GM11168 (cell line): ENCODE data around the gene GALNT10.

Experiments
- in situ Hi-C: fragments of 300-500 bp; cut with MboI; formaldehyde crosslinking; loops from one replicate; pipeline ENCODE4 v1.12.0; 2022; ENCODE audit warnings: low sequenced_read_pairs; ENCODE audit not compliant: unreplicated experiment

The GALNT10 gene

DNA sequence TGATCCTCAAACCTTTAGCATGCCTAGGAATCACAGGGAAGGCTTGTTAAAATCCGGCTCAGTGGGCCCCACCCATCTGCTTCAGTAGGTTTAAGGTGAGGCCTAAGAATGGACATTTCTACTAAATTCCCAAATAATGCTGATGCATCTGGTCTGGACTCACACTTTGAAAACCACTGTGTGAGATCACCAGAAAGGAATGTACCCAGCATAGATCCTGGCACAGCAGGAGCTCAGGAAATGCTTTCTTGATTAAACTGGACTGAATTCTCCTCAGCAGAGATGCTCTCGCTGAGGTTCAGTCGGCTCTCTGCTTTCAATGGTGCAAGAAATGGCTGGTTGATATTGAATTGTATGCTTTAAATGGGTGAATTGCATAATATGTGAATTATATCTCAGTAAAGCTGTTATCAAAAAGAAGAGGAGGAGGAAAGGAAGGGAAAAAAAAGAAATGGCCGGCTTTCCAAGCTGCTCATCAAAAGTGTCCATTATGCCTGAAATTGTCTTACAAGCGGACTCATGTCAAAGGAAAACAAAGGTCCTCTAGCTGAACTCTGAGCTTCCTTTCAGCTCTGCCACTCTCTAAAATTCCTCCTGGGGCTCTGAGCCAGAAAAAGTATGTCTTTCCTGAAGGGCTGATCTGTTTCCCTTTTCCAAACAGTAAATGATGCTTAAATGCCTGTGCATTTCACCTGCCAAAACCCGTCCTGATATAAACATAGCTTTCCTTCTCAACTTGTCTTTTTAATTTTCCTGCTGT lies 177.7 kb downstream of the GALNT10 start:
- in situ Hi-C loops = no loop called here

DNA sequence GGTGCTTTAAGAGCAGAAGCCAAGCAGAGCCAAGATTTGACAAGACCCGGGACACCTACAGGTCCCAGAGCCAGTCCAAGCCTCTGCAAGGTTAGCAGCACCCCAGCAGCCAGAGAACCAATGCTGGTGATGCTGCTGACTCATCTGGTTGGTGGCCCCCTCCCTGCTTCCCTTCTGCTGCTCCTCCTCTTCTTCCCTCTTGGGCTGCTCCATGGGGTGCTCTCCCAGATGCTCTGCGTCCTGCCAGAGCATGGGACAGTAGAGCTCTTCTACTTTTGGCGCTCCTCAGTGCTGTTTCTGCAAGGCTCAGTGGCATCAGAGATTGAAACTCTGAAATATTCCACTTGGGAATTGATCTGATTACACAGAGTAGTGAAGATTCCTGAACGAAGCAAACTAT lies 179.1 kb downstream of the GALNT10 start:
- in situ Hi-C loops = no loop called here

DNA sequence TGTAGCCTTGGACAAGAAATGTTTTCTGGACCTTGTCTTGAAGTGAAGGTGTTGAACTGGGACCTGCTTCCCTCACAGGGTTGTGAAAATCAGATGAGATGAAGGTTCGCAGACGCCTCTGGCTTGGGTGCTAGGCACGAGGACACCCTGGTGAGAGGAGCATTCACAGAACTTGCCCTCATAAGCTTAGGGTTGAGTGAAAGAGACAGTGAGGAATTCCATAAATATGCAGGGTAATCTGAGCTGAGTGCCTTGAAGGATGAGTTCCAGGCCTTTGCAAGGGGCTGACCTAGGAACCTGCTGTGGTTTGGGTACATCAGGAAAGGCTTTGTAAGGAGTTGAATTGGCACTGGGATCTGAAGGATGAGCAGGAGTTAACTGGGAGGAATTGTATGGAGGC lies 179.6 kb downstream of the GALNT10 start:
- in situ Hi-C loops = no loop called here

DNA sequence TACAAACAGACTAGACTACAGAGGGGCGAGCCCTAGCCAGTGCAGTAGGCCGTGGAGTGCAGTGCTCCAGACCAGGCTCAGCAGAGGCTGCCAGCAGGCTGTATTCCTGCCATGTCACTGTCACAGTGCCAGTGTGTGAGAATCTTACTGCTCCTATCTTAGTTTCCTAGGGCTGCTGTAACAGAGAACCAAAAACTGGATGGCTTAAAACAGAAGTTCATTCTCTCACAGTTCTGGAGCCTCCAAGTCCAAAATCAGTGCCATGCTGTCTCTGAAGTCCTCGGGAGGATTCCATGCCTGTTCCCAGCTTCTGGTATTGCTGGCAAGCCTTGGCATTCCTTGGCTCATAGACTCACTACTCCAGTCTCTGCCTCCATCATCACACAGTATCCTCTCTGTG lies 180.3 kb downstream of the GALNT10 start:
- in situ Hi-C loops = no loop called here

DNA sequence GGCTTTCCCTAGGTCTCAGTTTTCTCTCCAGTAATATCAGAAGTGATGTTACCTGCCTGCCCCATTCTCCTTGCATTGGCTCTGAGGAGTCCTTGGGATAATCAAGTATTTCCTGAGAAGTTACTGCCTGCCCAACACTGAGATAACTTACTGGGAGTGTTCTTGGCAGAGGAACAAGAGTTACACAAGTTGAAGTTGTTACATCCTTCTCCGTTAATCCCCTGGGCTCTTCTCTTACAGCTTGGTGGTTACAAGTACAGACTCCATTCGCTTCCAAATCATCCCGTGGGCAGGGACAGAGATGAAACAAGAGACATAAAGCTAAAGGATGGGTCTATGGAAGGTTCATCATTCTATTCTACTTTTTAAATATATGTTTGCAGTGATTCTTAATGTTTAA lies 181.2 kb downstream of the GALNT10 start:
- in situ Hi-C loops = no loop called here

DNA sequence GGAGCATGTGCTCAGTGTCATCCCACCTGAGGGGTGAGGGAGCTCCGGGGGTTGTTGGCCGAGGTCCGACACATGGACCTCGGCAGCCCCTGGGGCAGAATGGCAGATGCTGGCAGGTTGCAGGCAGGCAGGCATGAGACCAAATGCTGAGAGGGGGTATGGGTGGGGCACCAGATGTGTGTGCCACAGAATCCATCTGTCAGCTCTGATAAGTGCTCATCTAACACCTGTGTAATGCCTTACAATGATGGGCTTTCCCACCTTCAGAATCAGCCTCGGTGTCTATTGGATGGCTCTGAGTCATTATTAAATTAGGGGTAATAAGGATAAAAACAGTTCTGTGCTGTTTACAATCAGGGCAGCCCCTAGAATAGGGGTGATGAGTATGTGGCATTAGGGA lies 182.1 kb downstream of the GALNT10 start:
- in situ Hi-C loops = no loop called here

DNA sequence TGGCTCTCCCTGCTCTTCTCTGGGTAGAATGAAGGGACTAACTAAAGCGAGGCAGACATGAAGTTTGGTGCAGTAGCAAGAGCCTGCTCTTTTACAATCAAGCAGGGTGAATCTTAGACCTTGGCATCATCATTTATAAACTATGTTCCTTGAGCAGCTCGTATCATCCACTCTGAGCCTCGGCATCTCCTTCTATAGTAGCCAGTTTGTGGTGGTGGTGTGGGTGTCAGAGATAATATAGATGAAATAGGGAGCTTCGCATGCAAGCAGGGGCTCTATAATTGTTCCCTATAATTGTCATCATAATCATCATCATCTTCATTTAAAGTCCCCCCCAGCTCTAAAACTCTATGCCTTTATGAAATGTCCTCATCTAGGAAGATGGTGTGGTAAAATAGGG lies 182.8 kb downstream of the GALNT10 start:
- in situ Hi-C loops = no loop called here

DNA sequence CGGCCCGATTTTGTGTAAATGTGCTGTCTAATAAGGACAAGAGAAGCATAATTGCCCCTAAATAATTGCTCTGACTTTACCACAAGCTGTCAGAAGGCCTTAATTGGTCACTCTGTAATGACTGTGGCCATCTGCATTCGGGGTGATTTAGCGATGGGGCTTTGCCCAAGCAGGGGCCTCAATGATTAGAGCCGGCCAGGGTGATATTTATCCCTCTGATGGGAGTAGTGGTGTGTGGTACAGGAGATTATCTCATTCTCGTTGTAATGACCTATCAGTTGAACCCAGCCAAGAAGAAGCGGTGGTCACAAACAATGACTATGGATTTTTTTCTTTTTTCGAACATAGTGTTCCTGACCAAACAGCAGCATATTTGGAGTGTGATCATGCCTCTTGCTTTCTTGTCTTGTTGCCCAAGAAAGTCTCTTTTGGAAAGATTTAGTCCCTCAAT lies 183.2 kb downstream of the GALNT10 start:
- in situ Hi-C loops = no loop called here

DNA sequence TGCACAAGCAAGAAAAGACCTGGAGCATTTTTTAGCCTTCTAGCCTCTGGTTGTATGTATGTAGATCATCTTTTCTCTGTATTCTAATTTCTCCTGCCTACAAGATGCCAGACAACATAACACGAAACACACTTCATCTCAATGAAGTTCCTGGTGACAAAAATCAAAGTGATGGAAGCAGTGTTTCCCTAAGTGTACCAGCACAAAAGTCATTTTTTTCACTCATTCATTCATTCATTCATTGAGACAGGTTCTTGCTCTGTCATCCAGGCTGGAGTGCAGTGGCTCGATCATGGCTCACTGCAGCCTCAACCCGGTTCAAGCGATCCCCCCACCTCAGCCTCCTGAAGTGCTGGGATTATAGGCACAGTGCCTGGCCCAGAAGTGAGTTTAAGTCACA lies 183.7 kb downstream of the GALNT10 start:
- in situ Hi-C loops = no loop called here

DNA sequence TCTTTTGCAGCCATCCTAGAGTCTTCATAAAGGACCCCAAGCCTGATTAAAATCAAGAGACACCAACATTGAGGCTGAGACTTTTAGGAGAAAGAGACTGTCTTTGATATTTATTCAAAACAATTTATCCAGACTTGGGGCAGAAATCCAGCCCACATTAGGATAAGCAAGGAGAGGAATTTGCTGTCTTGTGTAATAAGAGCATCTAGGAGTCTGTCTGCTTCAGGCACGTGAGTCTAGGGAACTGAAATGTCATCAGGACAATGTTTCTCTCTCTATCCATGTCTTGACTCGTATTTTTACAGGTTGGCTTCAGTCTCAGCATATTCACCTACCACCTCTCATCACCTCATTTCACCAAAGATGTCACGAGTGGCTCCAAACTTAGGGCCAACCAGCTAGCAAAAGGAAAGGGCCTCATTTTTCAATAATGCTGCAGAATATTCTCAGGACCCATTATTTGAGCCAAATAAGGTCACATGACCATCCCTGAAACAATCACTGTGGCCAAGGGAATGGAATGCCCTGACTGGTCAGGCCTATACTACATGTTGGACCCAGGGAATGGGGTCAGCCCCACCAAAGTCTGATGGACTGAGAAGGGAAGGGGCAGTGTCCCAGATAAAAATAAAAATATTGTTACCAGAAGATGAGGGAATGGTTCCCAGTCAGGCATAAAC lies 184.9 kb downstream of the GALNT10 start:
- in situ Hi-C loops = no loop called here

DNA sequence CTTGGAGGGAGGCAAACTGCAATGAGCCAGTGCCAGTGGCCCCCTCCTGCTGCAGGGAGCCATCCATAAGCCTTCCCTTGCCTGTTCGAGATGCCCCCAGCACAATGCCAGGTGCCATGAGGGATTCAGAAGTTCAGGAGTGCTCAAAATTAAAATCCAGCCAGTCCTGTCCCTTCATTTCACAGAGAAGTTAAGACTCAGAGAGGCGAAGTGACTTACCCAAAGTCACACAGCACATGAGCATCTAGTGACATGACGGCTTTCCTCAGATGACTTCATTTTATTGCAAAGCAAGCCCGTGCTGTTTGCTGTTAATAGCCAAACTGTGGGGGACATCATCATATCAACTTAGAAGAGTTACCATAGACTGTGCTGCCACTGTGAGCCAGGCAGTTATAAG lies 185.9 kb downstream of the GALNT10 start:
- in situ Hi-C loops = no loop called here

DNA sequence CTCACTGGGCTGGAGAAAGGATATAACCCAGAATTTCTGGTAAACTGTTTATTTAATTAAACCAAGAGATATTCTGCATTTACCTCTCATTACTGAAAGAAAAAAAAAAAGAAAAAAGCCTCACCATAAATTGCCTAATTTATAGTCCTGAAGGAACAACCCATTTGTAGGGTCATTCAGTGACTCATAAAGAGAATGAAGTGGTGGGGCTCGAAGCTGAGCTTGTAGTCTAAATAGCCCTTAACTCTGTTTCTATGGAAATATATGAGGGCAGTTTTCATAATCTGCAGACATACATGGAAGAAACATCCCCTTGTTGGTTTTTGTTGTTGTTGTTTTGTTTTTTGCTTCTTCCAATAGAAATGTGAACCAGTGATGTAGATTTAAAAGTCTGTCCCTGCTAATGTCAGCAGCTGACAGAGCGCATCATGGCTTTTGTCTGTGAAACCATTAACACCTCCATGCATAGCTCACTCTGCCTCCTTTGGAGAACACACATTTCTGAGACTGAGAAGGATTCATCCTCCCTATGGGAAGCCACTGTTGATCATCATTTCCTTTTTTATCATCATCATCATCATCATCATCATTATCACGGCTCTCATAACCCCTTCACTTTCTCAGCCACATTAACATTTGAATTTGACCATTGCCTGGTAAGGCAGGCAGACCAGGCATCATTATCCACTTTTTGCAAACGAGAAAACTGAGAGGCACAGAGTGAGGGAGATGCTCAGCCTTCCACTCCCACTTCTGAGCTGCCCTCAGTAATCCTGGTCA lies 187.4 kb downstream of the GALNT10 start:
- in situ Hi-C loops = no loop called here

DNA sequence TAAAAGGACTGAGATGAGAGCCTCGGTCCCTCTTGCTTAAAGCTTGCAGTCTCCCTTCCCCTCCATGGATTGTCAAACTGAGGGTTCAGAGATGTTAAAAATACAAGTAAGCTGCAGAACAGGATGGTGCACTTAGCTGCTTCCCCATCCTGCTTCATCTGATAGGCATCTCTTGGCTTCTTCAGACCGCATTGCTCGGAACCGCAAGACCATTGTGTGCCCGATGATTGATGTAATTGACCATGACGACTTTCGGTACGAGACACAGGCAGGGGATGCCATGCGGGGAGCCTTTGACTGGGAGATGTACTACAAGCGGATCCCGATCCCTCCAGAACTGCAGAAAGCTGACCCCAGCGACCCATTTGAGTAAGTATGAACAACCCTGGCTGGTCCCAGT lies 189.7 kb downstream of the GALNT10 start:
- in situ Hi-C loops = no loop called here

DNA sequence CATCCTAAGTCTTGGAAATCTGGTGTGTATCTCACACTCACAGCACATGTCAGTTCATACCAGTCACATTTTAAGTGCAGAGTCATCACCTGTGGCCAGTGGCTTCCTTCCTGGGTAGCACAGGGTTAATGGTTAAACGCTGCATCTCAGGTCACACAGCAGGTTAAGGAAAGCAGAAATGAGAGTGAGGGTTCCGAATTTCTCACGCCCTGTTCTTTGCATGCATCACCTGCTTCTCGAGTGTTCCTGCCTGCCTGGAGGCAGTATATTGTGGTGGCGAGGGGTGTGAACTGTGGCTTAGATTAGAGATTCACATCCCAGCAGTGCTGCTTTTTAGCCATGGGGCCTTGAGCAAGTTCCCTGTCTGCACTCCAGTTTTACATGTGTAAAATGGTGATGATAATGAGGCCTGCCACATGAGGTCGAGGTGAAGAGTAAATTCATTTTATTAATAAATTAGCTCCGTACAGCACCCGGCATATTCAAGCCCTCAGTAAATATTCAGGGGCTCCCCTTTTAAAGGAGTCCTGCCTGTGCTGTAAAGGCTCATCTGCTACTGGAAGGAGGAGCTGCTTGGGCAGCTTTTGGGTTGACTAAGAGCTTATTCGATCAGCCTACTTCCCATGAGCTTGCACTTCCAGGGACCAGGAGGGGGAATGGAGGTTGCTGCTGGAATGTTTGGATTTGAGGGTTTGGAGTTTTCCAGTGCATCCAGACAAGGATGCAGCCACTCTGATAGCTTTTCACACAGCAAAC lies 194.1 kb downstream of the GALNT10 start:
- in situ Hi-C loops = no loop called here

DNA sequence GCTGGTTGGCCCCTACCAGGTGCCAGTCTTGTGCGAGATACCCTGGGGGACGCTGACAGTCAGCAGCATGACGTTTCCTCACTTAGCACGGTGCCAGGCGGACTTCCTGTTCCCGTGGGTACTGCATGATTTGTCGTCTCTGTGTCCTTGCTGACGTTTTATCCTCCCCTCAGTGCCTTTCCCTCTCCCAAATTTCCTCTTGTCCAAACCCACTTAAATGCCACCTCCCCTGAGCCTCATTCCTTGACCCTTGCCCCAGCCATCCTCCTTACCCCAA lies 194.6 kb downstream of the GALNT10 start:
- in situ Hi-C loops = no loop called here

DNA sequence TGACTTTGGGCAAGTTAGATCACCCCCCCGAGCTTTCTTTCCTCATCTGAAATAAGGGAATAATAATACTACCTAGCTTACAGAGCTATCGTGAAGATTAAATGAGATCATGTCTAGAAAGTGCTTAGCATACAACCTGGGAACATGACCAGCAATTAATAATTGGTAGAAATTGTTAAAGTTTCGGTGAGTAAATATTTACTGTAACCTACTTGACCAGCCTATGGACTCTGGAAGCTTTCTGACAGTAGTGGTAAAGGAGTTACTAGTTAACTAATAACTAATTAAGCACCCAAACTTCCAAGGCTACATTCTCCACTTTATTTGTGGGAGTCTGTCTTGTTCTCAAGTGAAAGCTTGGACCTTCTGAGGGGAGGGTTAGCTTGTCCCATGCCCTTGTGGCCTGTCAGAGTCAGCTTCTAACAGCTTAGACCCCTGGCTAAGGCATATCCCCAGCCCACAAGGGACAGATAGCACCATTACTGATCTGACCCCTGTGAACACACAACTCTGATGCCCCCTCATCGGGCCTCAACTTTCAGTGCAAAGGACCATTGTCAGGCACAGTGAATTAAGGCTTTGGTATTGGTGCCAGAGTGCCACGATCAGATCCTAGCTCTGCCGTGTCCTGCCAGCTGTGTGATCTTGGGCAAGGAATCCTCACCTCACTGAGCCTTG lies 196.6 kb downstream of the GALNT10 start:
- in situ Hi-C loops = no loop called here

DNA sequence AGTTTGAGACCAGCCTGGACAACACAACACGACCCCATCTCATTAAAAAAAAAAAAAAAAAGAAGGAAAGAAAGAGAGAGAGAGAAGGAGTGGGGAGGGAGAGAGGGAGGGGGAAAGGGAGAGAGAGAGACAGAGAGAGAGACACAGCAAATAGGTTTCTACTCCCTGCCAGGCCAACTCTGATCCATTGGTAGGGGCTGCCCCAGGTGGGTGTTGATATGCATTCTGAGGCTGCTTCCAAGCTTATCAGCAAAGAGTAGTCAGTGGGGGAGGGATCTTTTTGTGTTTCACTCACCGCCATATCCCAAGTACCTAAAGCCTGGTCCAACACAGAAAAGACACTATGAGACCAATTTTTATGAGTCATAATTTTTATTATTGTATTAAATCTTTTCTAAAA lies 198.3 kb downstream of the GALNT10 start:
- in situ Hi-C loops = no loop called here

DNA sequence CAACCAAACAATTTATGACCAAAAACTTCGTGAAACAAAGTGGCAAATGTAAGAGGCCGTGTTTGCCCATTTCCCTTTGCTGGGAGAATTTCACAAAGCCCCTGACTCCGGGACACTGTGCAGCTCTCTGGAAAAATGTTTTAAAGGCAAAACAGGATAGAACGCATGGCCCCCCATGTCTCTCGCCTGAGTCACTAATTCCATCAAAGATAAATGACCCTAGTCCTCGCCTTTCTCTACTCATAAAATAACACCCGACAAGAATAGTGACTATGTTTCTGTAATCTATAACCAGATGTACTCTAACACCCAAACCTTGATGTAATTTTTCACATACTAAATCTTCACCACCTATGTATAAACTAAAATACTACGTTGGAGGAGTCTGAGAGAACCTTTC lies 199.6 kb downstream of the GALNT10 start:
- in situ Hi-C loops = no loop called here

DNA sequence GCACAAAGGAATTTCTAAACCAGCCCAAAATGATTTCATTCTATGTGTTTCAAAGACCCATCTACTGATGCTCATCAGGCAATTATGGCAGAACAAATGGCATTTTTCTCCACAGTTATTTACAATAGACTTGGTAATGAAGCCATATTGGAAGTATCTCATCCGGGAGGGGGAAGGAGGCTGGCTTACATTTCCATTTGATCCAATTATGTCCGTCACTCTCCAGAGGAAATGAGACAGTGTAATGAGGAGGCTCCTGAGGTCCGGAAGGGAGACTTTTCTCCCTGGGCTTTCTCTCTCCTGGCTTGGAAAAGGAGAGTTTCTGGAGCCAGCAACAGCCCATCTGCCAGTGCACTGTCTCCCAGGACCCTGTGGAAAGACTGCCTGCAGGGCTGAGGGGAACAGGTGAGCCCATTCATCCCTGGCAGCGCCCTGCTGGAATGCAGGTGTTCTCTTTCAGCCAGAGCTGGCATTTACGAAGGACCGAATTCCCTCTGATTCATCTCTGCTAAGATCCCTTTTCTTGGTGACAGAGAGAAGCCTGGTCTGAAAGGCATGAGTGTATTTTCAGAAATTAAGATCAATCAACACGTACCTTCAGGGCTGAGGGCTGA lies 200.3 kb downstream of the GALNT10 start:
- in situ Hi-C loops = no loop called here

DNA sequence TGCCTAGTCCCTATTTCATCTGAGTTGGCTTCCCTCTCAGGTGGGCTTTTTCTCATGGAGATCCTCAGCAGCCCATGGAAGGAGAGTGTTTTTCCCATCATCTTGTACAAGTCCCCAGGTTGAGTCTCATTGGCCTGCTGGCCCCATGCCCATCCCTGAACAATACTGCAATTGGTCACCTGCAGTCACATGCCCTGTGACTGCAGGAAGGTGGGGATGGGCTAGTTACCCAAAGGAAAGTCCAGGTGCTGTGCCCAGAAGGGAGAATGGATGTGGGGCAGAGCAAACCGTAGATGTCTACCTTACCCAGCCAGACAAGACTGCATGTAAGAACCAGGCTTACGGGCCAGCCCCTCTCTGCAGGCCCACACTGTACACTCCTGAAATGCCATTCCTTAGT lies 201.3 kb downstream of the GALNT10 start:
- in situ Hi-C loops = no loop called here
